GM12878 (cell line): ENCODE results near the gene IL34. TPM values are rescaled to one million over a fixed set of nuclear protein-coding genes. Genes with fewer than 3 reads are reported as not detected.
A peak's percentile ranks its signal among the peaks of the same experiment; 100 is the strongest.

Experiments
- BMI1 ChIP-seq: fragments of 450-650 bp; IDR thresholded peaks from 2 replicates; pipeline ENCODE4 v1.6.1; 2016; ENCODE audit warnings: mild to moderate bottlenecking, moderate library complexity, borderline replicate concordance
- CBFB ChIP-seq: IDR thresholded peaks from 2 replicates; pipeline ENCODE4 v1.6.1; 2016; ENCODE audit warnings: antibody characterized with exemption, low read depth
- HCFC1 ChIP-seq: fragments of 150-350 bp; IDR thresholded peaks from 2 replicates; pipeline ENCODE4 v1.6.1; 2014; ENCODE audit warnings: low read length
- JUND ChIP-seq: IDR thresholded peaks from 2 replicates; pipeline ENCODE4 v1.6.1; 2012; ENCODE audit warnings: low read depth, mild to moderate bottlenecking, low read length, improper control_type of control experiment, moderate library complexity
- MEF2A ChIP-seq: IDR thresholded peaks from 2 replicates; pipeline ENCODE4 v1.6.1; 2011; ENCODE audit warnings: low read depth, mild to moderate bottlenecking, low read length, moderate library complexity; ENCODE audit not compliant: insufficient read depth
- MXI1 ChIP-seq: fragments of 150-350 bp; IDR thresholded peaks from 2 replicates; pipeline ENCODE4 v1.6.1; 2011; ENCODE audit warnings: low read depth, mild to moderate bottlenecking, inconsistent platforms, low read length, improper control_type of control experiment
- MYC ChIP-seq: IDR thresholded peaks from 2 replicates; pipeline ENCODE4 v1.6.1; 2011; ENCODE audit warnings: mild to moderate bottlenecking, low read length, moderate library complexity, inconsistent platforms; ENCODE audit not compliant: insufficient read depth, insufficient replicate concordance, insufficient read length, severe bottlenecking
- NFYA ChIP-seq: IDR thresholded peaks from 2 replicates; pipeline ENCODE4 v1.6.1; 2011; ENCODE audit warnings: low read depth, mild to moderate bottlenecking, low read length, improper control_type of control experiment, borderline replicate concordance
- PAX5 ChIP-seq: IDR thresholded peaks from 2 replicates; pipeline ENCODE4 v1.6.1; 2011; ENCODE audit warnings: low read depth, low read length, borderline replicate concordance
- RB1 ChIP-seq: fragments of 450-650 bp; formaldehyde crosslinking; IDR thresholded peaks from 2 replicates; pipeline ENCODE4 v1.6.1; 2017; ENCODE audit warnings: mild to moderate bottlenecking, borderline replicate concordance
- RELA ChIP-seq: fragments of 450-650 bp; IDR thresholded peaks from 2 replicates; pipeline ENCODE4 v1.8.0; 2014; ENCODE audit warnings: borderline replicate concordance; ENCODE audit not compliant: partially characterized antibody
- SMARCA5 ChIP-seq: fragments of 450-650 bp; IDR thresholded peaks from 2 replicates; pipeline ENCODE4 v1.6.1; 2017; ENCODE audit warnings: mild to moderate bottlenecking
- SPI1 ChIP-seq: IDR thresholded peaks from 2 replicates; pipeline ENCODE4 v1.6.1; 2011; ENCODE audit warnings: low read depth, mild to moderate bottlenecking, low read length, moderate library complexity, borderline replicate concordance; ENCODE audit not compliant: insufficient read depth
- STAT1 ChIP-seq: fragments of 450-650 bp; conservative IDR thresholded peaks from 2 replicates; pipeline ENCODE4 v1.6.1; 2014; ENCODE audit warnings: antibody characterized with exemption, mild to moderate bottlenecking
- SUPT20H ChIP-seq: IDR thresholded peaks from 2 replicates; pipeline ENCODE4 v1.6.1; 2011; ENCODE audit warnings: low read depth, mild to moderate bottlenecking, low read length, moderate library complexity, borderline replicate concordance; ENCODE audit not compliant: control insufficient read depth
- ZNF217 ChIP-seq: fragments of 450-650 bp; IDR thresholded peaks from 2 replicates; pipeline ENCODE4 v1.6.1; 2017; ENCODE audit warnings: antibody characterized with exemption, mild to moderate bottlenecking
- ZNF384 ChIP-seq: IDR thresholded peaks from 2 replicates; pipeline ENCODE4 v1.6.1; 2012; ENCODE audit warnings: low read depth, mild to moderate bottlenecking, low read length, improper control_type of control experiment, borderline replicate concordance
- ZSCAN29 ChIP-seq: fragments of 450-650 bp; IDR thresholded peaks from 2 replicates; pipeline ENCODE4 v1.6.1; 2017; ENCODE audit warnings: mild to moderate bottlenecking, moderate library complexity
- polyA plus RNA-seq, 11 experiments: library from polyadenylated mRNA; depleted of rRNA in 4 of 11; unstranded in 6 of 11; stranded (reverse) in 5 of 11; fragments of >200 nt; fragmentation: Nextera tagmentation in 4 of 11; fragmentation: Illumina TruSeq in 1 of 11; extraction: Ambion mirVana in 4 of 11; extraction: Trizol in 1 of 11; gene quantifications; 1 replicate in 1 of 11; 2 replicates in 10 of 11; pipeline versions ENCODE4 v1.2.1 to v1.2.3, GENCODE V29; 2011 to 2016; ENCODE audit warnings: inconsistent platforms in 2 of 11, missing spikeins in 2 of 11, low read depth in 1 of 11
- total RNA-seq, 4 experiments: library from RNA; depleted of rRNA in 3 of 4; stranded (reverse); fragments of >200 nt in 3 of 4; fragmentation: Illumina TruSeq in 1 of 4; extraction: Trizol in 1 of 4; gene quantifications; 2 replicates each; pipeline versions ENCODE4 v1.2.1 to v1.2.3, GENCODE V29; 2013 to 2021
- TF ChIP-seq, protein P1 (sequence below): fragments of 450-650 bp; IDR thresholded peaks from 2 replicates; pipeline ENCODE4 v1.6.1; 2016; ENCODE audit warnings: mild to moderate bottlenecking, moderate library complexity, borderline replicate concordance
- TF ChIP-seq, protein P2 (sequence below): IDR thresholded peaks from 2 replicates; pipeline ENCODE4 v1.6.1; 2012; ENCODE audit warnings: low read depth, low read length, improper control_type of control experiment
- TF ChIP-seq, protein P3 (sequence below): fragments of 450-650 bp; IDR thresholded peaks from 2 replicates; pipeline ENCODE4 v1.6.1; 2014; ENCODE audit warnings: mild to moderate bottlenecking
- TF ChIP-seq, protein P4 (sequence below): fragments of 150-350 bp; IDR thresholded peaks from 2 replicates; pipeline ENCODE4 v1.6.1; 2014; ENCODE audit warnings: mild to moderate bottlenecking, low read depth, low read length

The IL34 gene
- total and polyA plus RNA-seq, 10 of the 15 experiments (the other 5 are each of a cell fraction or from before 2014, with no cell fraction given) = 0.27 to 0.40 TPM; not detected in 8

DNA sequence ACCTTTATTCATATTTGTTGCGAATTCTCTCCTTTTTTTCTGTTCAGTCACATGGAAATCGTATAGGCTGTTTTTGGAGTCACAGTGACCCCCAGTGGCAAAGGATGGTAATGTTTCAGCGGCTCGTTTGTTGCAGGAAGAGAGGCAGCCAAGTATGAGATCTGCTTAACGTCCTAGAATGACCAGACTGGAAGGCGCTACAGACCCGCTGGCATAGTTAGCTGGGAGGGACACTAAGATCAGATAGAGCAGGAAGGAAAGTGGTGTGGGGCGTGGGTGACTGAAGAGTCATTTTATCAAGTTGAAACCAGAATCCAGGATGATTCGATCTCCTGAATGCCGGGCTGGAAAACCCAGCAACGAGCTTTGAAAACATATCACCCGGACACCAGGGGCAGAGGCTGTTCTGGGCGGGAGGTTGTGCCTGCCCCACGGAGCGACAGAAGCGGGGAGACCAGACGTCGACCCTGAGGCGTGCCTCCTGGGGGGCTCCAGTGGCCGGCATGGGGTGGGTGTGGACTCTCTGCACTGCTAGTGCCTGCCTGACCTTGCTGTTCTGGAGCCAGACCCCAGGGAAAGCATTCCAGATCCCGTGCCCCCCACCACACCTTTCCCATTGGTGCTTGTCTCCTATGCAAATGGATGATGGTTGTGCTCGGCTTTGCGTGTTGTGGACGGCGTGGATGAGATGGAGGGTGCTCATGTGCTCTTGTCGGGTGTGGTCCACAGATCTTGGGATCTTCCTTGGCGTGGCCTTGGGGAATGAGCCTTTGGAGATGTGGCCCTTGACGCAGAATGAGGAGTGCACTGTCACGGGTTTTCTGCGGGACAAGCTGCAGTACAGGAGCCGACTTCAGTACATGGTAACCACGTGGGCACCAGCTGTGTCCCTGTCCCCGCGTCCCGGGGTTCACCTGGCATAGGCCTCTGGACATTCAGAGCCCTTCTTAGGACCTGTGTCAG, 7.7 kb downstream of the IL34 start (continued):
- TF ChIP-seq, protein P1, sequence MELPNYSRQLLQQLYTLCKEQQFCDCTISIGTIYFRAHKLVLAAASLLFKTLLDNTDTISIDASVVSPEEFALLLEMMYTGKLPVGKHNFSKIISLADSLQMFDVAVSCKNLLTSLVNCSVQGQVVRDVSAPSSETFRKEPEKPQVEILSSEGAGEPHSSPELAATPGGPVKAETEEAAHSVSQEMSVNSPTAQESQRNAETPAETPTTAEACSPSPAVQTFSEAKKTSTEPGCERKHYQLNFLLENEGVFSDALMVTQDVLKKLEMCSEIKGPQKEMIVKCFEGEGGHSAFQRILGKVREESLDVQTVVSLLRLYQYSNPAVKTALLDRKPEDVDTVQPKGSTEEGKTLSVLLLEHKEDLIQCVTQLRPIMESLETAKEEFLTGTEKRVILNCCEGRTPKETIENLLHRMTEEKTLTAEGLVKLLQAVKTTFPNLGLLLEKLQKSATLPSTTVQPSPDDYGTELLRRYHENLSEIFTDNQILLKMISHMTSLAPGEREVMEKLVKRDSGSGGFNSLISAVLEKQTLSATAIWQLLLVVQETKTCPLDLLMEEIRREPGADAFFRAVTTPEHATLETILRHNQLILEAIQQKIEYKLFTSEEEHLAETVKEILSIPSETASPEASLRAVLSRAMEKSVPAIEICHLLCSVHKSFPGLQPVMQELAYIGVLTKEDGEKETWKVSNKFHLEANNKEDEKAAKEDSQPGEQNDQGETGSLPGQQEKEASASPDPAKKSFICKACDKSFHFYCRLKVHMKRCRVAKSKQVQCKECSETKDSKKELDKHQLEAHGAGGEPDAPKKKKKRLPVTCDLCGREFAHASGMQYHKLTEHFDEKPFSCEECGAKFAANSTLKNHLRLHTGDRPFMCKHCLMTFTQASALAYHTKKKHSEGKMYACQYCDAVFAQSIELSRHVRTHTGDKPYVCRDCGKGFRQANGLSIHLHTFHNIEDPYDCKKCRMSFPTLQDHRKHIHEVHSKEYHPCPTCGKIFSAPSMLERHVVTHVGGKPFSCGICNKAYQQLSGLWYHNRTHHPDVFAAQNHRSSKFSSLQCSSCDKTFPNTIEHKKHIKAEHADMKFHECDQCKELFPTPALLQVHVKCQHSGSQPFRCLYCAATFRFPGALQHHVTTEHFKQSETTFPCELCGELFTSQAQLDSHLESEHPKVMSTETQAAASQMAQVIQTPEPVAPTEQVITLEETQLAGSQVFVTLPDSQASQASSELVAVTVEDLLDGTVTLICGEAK = no peak
- TF ChIP-seq SPI1 = no peak
- no peak for TF ChIP-seq SUPT20H
- peak; percentile 83 for TF ChIP-seq ZNF384
- TF ChIP-seq BMI1 = no peak
- TF ChIP-seq MEF2A = no peak
- TF ChIP-seq JUND = no peak
- no peak for TF ChIP-seq RELA
- no peak for TF ChIP-seq CBFB
- 0 out of 2 replicates have a peak, but pooled peaks have one; percentile 22 for TF ChIP-seq MXI1
- no peak for TF ChIP-seq HCFC1
- TF ChIP-seq ZSCAN29 = no peak
- no peak for TF ChIP-seq STAT1
- TF ChIP-seq MYC = no peak
- no peak for TF ChIP-seq RB1
- no peak for TF ChIP-seq PAX5
- TF ChIP-seq, protein P2, sequence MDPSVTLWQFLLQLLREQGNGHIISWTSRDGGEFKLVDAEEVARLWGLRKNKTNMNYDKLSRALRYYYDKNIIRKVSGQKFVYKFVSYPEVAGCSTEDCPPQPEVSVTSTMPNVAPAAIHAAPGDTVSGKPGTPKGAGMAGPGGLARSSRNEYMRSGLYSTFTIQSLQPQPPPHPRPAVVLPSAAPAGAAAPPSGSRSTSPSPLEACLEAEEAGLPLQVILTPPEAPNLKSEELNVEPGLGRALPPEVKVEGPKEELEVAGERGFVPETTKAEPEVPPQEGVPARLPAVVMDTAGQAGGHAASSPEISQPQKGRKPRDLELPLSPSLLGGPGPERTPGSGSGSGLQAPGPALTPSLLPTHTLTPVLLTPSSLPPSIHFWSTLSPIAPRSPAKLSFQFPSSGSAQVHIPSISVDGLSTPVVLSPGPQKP = no peak
- TF ChIP-seq NFYA = no peak
- no peak for TF ChIP-seq ZNF217
- TF ChIP-seq, protein P3, sequence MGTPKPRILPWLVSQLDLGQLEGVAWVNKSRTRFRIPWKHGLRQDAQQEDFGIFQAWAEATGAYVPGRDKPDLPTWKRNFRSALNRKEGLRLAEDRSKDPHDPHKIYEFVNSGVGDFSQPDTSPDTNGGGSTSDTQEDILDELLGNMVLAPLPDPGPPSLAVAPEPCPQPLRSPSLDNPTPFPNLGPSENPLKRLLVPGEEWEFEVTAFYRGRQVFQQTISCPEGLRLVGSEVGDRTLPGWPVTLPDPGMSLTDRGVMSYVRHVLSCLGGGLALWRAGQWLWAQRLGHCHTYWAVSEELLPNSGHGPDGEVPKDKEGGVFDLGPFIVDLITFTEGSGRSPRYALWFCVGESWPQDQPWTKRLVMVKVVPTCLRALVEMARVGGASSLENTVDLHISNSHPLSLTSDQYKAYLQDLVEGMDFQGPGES = no peak
- TF ChIP-seq, protein P4, sequence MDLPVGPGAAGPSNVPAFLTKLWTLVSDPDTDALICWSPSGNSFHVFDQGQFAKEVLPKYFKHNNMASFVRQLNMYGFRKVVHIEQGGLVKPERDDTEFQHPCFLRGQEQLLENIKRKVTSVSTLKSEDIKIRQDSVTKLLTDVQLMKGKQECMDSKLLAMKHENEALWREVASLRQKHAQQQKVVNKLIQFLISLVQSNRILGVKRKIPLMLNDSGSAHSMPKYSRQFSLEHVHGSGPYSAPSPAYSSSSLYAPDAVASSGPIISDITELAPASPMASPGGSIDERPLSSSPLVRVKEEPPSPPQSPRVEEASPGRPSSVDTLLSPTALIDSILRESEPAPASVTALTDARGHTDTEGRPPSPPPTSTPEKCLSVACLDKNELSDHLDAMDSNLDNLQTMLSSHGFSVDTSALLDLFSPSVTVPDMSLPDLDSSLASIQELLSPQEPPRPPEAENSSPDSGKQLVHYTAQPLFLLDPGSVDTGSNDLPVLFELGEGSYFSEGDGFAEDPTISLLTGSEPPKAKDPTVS = no peak
- 0 out of 2 replicates have a peak, but pooled peaks have one; percentile 16 for TF ChIP-seq SMARCA5
